Measurements from ENCODE around the gene OR4E2. TPM values are rescaled to one million over a fixed set of nuclear protein-coding genes. Genes with fewer than 3 reads are reported as not detected.
"Not testable (repeated sequence)": the region's sequence is repeated elsewhere in the genome, so short reads cannot be mapped to it uniquely, and the experiment has no call there.

The OR4E2 gene
- polyA plus RNA-seq, 2 donors: not detected

DNA sequence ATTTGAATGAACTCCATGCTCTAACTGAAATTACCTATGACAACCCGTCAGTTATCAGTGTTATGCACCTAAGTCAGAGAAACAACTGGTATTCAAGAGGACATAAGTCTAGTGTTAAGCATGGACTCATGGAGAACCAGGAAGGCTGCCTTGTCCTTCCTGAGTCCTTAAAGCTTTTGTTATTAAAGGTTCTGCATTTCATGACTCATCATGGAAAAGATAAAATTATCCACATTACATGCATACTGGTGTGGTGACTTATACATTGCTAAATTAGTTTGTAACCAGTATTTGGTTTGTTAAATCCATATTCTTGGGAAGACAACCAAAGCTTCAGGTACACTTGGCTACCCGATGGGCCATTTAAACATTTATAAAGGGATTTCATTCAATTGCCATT, 26.4 kb downstream of the OR4E2 start:
- no peaks in the 10 kb centered on the region for H3K4me1 ChIP-seq (ENCODE audit: control insufficient read depth in 2 of 2, insufficient read depth in 2 of 2, low read length in 1 of 2)
- WGBS, 2 donors: 74 to 77% methylated on average over 2 of the region's 2 CpGs
- no peaks in the 10 kb centered on the region for H3K27me3 ChIP-seq (ENCODE audit: control insufficient read depth in 1 of 2, insufficient read depth in 2 of 2, low read length in 2 of 2)
- no peak overlapping the region for H3K4me3 ChIP-seq (ENCODE audit: low read depth in 1 of 2, low read length in 2 of 2)
- H3K27ac ChIP-seq (ENCODE audit: low read depth in 2 of 2, low read length in 1 of 2): no peak overlapping the region
- H3K9me3 ChIP-seq (ENCODE audit: control insufficient read depth in 2 of 2, insufficient read depth in 1 of 2, low read depth in 1 of 2, low read length in 1 of 2): no peaks in the 10 kb centered on the region
- no peaks in the 10 kb centered on the region for H3K36me3 ChIP-seq (ENCODE audit: control insufficient read depth in 2 of 2, insufficient read depth in 2 of 2, low read length in 1 of 2)

- Histone ChIP-seq H3K27me3 (ENCODE audit: control insufficient read depth in 1 of 2, insufficient read depth in 2 of 2, low read length in 2 of 2) (no peaks in the 10 kb centered on the region), H3K27ac (ENCODE audit: low read depth in 2 of 2, low read length in 1 of 2) (no peak overlapping the region), H3K4me1 (ENCODE audit: control insufficient read depth in 2 of 2, insufficient read depth in 2 of 2, low read length in 1 of 2) (no peaks in the 10 kb centered on the region), H3K36me3 (ENCODE audit: control insufficient read depth in 2 of 2, insufficient read depth in 2 of 2, low read length in 1 of 2) (no peaks in the 10 kb centered on the region), H3K4me3 (ENCODE audit: low read depth in 1 of 2, low read length in 2 of 2) (no peak overlapping the region), H3K9me3 (ENCODE audit: control insufficient read depth in 2 of 2, insufficient read depth in 1 of 2, low read depth in 1 of 2, low read length in 1 of 2) (no peaks in the 10 kb centered on the region)
- 81 to 82% methylated on average over 2 of the region's 2 CpGs for WGBS, 2 donors
Observed at GRCh38 chr14:21686468-21686867, 32.8 kb downstream of the OR4E2 start.

DNA sequence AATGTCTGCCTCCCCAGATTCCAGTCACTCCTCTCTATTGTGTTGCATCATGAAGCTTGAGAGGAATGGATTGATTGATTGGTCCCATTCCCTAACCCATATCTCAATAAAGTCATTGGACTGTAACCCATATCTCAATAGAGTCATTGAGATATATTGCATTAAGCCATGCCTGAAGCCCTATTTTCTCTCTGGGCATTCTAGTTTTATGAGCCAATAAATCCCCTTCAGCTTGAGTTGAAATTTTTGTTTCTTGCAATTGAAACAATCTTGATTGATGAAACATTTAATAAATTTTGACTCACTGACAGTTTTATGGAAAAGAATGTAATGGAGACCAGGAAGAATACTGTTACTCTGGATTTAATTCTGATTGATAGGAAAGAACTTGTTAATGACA, 40.8 kb downstream of the OR4E2 start:
- Histone ChIP-seq H3K4me1 (ENCODE audit: control insufficient read depth in 2 of 2, insufficient read depth in 2 of 2, low read length in 1 of 2) (no peaks in the 10 kb centered on the region), H3K36me3 (ENCODE audit: control insufficient read depth in 2 of 2, insufficient read depth in 2 of 2, low read length in 1 of 2) (no peaks in the 10 kb centered on the region), H3K27me3 (ENCODE audit: control insufficient read depth in 1 of 2, insufficient read depth in 2 of 2, low read length in 2 of 2) (no peaks in the 10 kb centered on the region), H3K9me3 (ENCODE audit: control insufficient read depth in 2 of 2, insufficient read depth in 1 of 2, low read depth in 1 of 2, low read length in 1 of 2) (no peaks in the 10 kb centered on the region), H3K27ac (ENCODE audit: low read depth in 2 of 2, low read length in 1 of 2) (no peak overlapping the region), H3K4me3 (ENCODE audit: low read depth in 1 of 2, low read length in 2 of 2) (no peak overlapping the region)

DNA sequence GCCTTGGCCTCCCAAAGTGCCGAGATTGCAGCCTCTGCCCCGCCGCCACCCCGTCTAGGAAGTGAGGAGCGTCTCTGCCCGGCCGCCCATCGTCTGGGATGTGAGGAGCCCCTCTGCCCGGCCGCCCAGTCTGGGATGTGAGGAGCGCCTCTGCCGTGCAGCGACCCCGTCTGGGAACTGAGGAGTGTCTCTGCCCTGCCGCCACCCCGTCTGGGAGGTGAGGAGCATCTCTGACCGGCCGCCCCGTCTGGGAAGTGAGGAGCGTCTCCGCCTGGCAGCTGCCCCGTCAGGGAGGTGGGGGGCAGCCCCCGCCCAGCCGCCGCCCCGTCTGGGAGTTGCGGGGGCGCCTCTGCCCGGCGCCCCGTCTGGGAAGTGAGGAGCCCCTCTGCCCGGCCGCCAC, 44.0 kb downstream of the OR4E2 start:
- not testable (repeated sequence) for H3K4me3 ChIP-seq (ENCODE audit: low read depth in 1 of 2, low read length in 2 of 2); H3K4me1 ChIP-seq (ENCODE audit: control insufficient read depth in 2 of 2, insufficient read depth in 2 of 2, low read length in 1 of 2); H3K27ac ChIP-seq (ENCODE audit: low read depth in 2 of 2, low read length in 1 of 2); H3K27me3 ChIP-seq (ENCODE audit: control insufficient read depth in 1 of 2, insufficient read depth in 2 of 2, low read length in 2 of 2); H3K9me3 ChIP-seq (ENCODE audit: control insufficient read depth in 2 of 2, insufficient read depth in 1 of 2, low read depth in 1 of 2, low read length in 1 of 2); H3K36me3 ChIP-seq (ENCODE audit: control insufficient read depth in 2 of 2, insufficient read depth in 2 of 2, low read length in 1 of 2)
- 91 to 94% methylated on average over 31 to 33 of the region's 33 CpGs for WGBS, 2 donors

DNA sequence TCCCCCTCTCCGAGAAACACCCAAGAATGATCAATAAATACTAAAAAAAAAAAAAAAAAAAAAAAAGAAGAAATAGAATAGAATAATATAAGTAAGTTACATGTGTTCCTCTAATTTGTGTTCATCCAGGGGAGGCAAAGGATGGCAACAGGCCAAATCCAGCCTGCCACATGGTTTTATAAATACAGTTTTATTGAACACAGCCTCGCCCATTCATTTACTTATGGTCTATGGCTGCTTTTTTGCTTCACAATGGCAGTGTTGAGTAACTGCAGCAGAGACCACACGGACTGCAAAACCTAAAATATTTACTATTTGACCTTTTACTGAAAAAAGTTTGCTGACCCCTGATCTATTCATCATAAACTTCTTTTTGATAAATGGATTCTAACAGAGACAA, 44.9 kb downstream of the OR4E2 start:
- H3K4me3 ChIP-seq (ENCODE audit: low read depth in 1 of 2, low read length in 2 of 2); H3K9me3 ChIP-seq (ENCODE audit: control insufficient read depth in 2 of 2, insufficient read depth in 1 of 2, low read depth in 1 of 2, low read length in 1 of 2): not testable (repeated sequence)
- WGBS, 2 donors: 12 to 28% methylated on average over 1 to 2 of the region's 3 CpGs

DNA sequence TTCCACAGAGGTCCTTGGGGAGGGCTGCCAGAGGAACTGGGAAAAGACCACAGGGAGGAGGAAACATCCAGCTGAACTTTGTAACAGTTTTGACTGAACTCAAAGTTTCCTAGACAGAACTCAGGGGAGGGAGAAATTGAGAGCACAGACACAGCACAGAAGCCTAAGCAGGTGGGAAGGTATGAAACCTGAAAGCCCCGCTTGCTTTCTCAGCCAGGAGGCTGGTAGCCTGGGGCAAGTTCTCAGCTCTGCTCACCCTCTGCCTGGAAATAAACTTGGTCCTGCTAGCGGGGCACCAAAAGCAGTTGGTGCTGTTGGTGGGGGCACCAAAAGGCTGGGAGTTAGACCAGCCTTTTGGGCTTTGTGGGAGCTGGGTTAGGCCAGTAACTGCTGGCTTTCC, 45.9 kb downstream of the OR4E2 start:
- Histone ChIP-seq H3K27me3 (ENCODE audit: control insufficient read depth in 1 of 2, insufficient read depth in 2 of 2, low read length in 2 of 2) (no peaks in the 10 kb centered on the region), H3K4me3 (ENCODE audit: low read depth in 1 of 2, low read length in 2 of 2) (no peak overlapping the region), H3K36me3 (ENCODE audit: control insufficient read depth in 2 of 2, insufficient read depth in 2 of 2, low read length in 1 of 2) (no peaks in the 10 kb centered on the region), H3K27ac (ENCODE audit: low read depth in 2 of 2, low read length in 1 of 2) (no peak overlapping the region), H3K4me1 (ENCODE audit: control insufficient read depth in 2 of 2, insufficient read depth in 2 of 2, low read length in 1 of 2) (no peaks in the 10 kb centered on the region), H3K9me3 (ENCODE audit: control insufficient read depth in 2 of 2, insufficient read depth in 1 of 2, low read depth in 1 of 2, low read length in 1 of 2) (no peaks in the 10 kb centered on the region)
- 72 to 79% methylated on average over 2 of the region's 2 CpGs for WGBS, 2 donors

More for the DNA sequence above, 44.9 kb downstream of the OR4E2 start:
- not testable (repeated sequence) for H3K27ac ChIP-seq (ENCODE audit: low read depth in 2 of 2, low read length in 1 of 2); H3K27me3 ChIP-seq (ENCODE audit: control insufficient read depth in 1 of 2, insufficient read depth in 2 of 2, low read length in 2 of 2); H3K4me1 ChIP-seq (ENCODE audit: control insufficient read depth in 2 of 2, insufficient read depth in 2 of 2, low read length in 1 of 2); H3K36me3 ChIP-seq (ENCODE audit: control insufficient read depth in 2 of 2, insufficient read depth in 2 of 2, low read length in 1 of 2)

DNA sequence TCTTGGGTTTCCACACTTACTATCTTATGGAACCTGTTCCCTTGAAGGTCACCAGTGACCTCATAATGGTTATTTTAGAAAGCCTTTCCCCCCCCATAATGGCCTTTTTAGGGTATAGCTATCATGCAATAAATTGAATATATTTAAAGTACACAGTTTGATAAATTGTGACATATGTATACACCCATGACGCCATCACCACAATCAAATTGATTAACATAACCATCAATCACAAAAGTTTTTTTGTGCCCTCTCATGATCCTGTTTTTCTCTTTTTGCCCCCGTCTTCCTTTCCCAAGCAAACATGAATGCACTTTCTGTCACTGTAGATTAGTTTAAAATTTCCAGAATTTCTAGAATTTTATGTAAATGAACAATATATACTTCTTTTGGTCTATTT, 48.7 kb downstream of the OR4E2 start:
- WGBS, 2 donors: 71 to 74% methylated on average over 2 of the region's 2 CpGs
- Histone ChIP-seq H3K27ac (ENCODE audit: low read depth in 2 of 2, low read length in 1 of 2) (no peak overlapping the region), H3K27me3 (ENCODE audit: control insufficient read depth in 1 of 2, insufficient read depth in 2 of 2, low read length in 2 of 2) (no peaks in the 10 kb centered on the region), H3K9me3 (ENCODE audit: control insufficient read depth in 2 of 2, insufficient read depth in 1 of 2, low read depth in 1 of 2, low read length in 1 of 2) (no peaks in the 10 kb centered on the region), H3K4me1 (ENCODE audit: control insufficient read depth in 2 of 2, insufficient read depth in 2 of 2, low read length in 1 of 2) (no peaks in the 10 kb centered on the region), H3K4me3 (ENCODE audit: low read depth in 1 of 2, low read length in 2 of 2) (no peak overlapping the region), H3K36me3 (ENCODE audit: control insufficient read depth in 2 of 2, insufficient read depth in 2 of 2, low read length in 1 of 2) (no peaks in the 10 kb centered on the region)

DNA sequence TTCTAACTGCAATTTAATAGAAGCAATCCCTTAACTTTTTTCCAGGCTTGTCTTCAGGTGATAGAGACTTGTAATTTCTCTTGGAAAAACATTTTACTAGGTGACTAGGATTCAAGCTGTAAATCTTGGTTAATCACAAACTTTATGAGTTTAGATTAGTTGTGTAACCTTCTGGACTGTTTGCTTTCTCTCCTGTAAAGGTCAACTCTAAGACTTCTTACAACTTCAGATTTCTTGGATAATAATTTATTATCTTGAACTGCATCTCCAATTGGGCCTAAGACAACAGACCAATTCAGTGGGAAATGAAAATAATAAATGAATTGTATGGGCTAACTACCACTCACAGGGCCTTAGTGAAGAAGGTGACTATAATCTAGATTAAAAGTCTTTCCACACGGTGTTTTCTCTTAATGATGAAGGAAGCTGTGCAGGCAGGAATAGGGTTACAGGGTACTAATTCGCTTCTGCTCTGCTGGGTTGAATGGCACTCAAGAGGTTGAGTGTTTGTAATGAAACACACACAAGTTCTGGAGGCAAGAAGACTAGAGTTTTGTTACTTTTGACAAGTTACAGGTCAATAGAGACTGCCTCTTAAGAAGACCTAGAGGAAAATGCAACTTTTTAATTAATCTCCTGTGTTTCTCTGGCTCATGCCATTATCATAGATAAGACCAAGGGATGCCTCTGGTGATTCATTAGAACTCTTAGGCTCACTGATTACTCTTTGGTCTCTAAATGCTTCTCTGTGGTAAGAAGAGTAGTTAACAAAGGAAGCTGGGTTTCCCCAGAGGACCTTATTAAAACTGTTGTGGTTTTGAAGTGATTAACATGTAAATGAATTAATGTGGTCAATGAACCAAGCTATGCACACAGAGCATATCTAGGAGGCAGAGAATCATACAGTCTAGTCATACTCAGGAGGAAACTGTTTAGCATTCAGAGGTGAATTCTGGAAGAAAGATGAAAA, 50.0 kb downstream of the OR4E2 start:
- no peaks in the 10 kb centered on the region for H3K4me1 ChIP-seq (ENCODE audit: control insufficient read depth in 2 of 2, insufficient read depth in 2 of 2, low read length in 1 of 2)
- H3K36me3 ChIP-seq (ENCODE audit: control insufficient read depth in 2 of 2, insufficient read depth in 2 of 2, low read length in 1 of 2): no peaks in the 10 kb centered on the region
- H3K4me3 ChIP-seq (ENCODE audit: low read depth in 1 of 2, low read length in 2 of 2): no peak overlapping the region
- H3K27me3 ChIP-seq (ENCODE audit: control insufficient read depth in 1 of 2, insufficient read depth in 2 of 2, low read length in 2 of 2): no peaks in the 10 kb centered on the region
- H3K27ac ChIP-seq (ENCODE audit: low read depth in 2 of 2, low read length in 1 of 2): no peak overlapping the region
- WGBS, 2 donors: 71 to 74% methylated on average over 2 of the region's 2 CpGs
- no peaks in the 10 kb centered on the region for H3K9me3 ChIP-seq (ENCODE audit: control insufficient read depth in 2 of 2, insufficient read depth in 1 of 2, low read depth in 1 of 2, low read length in 1 of 2)

DNA sequence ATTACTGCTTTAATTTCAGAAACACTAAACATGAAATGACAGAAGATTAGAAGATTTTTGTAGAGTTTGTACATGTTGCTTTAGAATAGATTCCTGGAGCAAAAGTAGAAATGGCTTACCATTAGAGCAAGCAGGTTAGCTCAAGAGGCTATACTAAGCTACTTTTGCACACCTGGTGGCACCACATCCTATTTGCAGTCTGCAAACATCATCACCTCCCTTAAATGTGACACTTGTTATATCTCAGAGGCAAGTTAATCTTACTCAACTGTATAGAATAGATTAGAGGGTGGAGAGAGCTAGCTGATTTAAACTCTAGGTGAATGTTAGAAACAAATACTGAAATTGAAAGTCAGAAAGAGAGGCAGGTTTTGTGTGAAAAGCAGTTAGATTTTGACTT, 50.7 kb downstream of the OR4E2 start:
- no peaks in the 10 kb centered on the region for H3K36me3 ChIP-seq (ENCODE audit: control insufficient read depth in 2 of 2, insufficient read depth in 2 of 2, low read length in 1 of 2)
- no peak overlapping the region for H3K27ac ChIP-seq (ENCODE audit: low read depth in 2 of 2, low read length in 1 of 2)
- no peak overlapping the region for H3K4me3 ChIP-seq (ENCODE audit: low read depth in 1 of 2, low read length in 2 of 2)
- H3K27me3 ChIP-seq (ENCODE audit: control insufficient read depth in 1 of 2, insufficient read depth in 2 of 2, low read length in 2 of 2): no peaks in the 10 kb centered on the region
- H3K9me3 ChIP-seq (ENCODE audit: control insufficient read depth in 2 of 2, insufficient read depth in 1 of 2, low read depth in 1 of 2, low read length in 1 of 2): no peaks in the 10 kb centered on the region
- H3K4me1 ChIP-seq (ENCODE audit: control insufficient read depth in 2 of 2, insufficient read depth in 2 of 2, low read length in 1 of 2): no peaks in the 10 kb centered on the region

DNA sequence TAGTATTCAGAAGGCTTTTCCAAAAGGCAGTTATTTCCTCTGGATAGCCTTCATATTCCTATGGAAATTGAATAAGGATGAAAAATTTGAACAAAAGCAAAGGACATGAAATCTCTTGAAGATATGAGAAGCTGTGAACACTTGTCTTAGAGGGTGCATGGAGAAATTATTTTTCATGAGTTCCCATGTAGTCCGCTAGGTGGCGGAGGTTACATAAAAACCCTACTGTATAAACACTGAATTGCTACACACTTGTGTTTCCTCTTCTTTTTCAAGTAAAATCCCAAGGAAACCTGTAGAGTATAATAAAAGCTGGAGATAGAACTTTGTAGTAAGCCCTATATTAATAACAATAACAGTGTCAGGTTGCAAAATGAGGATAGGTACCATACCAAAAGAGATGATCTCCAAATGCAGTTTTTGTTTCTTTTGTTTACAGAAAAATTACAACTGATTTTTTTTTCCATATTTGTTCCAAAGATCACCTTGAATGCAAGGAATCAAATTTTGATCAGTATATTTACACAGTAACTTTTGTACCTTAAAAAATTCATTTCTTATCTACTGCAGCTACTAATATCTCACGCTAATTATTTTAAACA, 57.8 kb downstream of the OR4E2 start:
- no peaks in the 10 kb centered on the region for H3K4me1 ChIP-seq (ENCODE audit: control insufficient read depth in 2 of 2, insufficient read depth in 2 of 2, low read length in 1 of 2)
- H3K36me3 ChIP-seq (ENCODE audit: control insufficient read depth in 2 of 2, insufficient read depth in 2 of 2, low read length in 1 of 2): no peaks in the 10 kb centered on the region
- H3K9me3 ChIP-seq (ENCODE audit: control insufficient read depth in 2 of 2, insufficient read depth in 1 of 2, low read depth in 1 of 2, low read length in 1 of 2): no peaks in the 10 kb centered on the region
- WGBS, 2 donors: 29 to 32% methylated on average over 3 of the region's 3 CpGs
- H3K27ac ChIP-seq (ENCODE audit: low read depth in 2 of 2, low read length in 1 of 2): no peak overlapping the region
- no peak overlapping the region for H3K4me3 ChIP-seq (ENCODE audit: low read depth in 1 of 2, low read length in 2 of 2)
- H3K27me3 ChIP-seq (ENCODE audit: control insufficient read depth in 1 of 2, insufficient read depth in 2 of 2, low read length in 2 of 2): no peaks in the 10 kb centered on the region

Measured in esophagus (tissue), 2 donors.